ENCODE data around the gene MFAP4.

DNA sequence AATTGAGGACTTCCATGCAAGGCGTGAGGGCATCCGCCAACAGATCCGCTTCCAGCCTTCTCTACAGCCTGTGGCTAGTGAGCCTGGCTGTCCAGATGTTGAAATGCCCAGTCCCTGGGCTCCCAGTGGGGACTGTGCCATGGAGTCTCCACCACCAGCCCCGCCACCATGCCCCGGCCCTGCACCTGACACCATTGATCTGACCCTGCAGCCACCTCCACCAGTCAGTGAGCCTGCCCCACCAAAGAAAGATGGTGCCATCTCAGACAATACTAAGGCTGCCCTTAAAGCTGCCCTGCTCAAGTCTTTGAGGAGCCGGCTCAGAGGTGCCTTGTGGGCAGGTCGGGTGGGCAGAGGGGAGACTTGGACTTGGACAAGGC is 5.6 kb downstream of the MFAP4 start:
- TF ChIP-seq, protein P1, sequence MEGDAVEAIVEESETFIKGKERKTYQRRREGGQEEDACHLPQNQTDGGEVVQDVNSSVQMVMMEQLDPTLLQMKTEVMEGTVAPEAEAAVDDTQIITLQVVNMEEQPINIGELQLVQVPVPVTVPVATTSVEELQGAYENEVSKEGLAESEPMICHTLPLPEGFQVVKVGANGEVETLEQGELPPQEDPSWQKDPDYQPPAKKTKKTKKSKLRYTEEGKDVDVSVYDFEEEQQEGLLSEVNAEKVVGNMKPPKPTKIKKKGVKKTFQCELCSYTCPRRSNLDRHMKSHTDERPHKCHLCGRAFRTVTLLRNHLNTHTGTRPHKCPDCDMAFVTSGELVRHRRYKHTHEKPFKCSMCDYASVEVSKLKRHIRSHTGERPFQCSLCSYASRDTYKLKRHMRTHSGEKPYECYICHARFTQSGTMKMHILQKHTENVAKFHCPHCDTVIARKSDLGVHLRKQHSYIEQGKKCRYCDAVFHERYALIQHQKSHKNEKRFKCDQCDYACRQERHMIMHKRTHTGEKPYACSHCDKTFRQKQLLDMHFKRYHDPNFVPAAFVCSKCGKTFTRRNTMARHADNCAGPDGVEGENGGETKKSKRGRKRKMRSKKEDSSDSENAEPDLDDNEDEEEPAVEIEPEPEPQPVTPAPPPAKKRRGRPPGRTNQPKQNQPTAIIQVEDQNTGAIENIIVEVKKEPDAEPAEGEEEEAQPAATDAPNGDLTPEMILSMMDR (IDR thresholded peaks at IDR 0.05), result no peak
- TF ChIP-seq POLR2A (IDR thresholded peaks at IDR 0.05) (no peak), POLR2AphosphoS5 (IDR thresholded peaks at IDR 0.05) (no peak)
